WERI-Rb-1 (cell line): ENCODE measurements around the gene STK17B.

Experiments
- DNase-seq: peaks from one replicate; pipeline ENCODE4 v3.0.0-alpha.2; 2020
- H3K27ac ChIP-seq: fragments of 250-450 bp; sonication (Bioruptor Pico); 2 replicates; pipeline ENCODE4 v1.5.1; 2020; ENCODE audit warnings: mild to moderate bottlenecking, moderate library complexity
- H3K27me3 ChIP-seq: fragments of 250-450 bp; sonication (Bioruptor Pico); 2 replicates; pipeline ENCODE4 v1.5.1; 2021; ENCODE audit warnings: mild to moderate bottlenecking, low read depth, moderate library complexity; ENCODE audit not compliant: insufficient read depth, severe bottlenecking
- H3K36me3 ChIP-seq: fragments of 250-450 bp; sonication (Bioruptor Pico); 2 replicates; pipeline ENCODE4 v1.5.1; 2020; ENCODE audit warnings: mild to moderate bottlenecking, moderate library complexity
- H3K4me3 ChIP-seq: 2 replicates; pipeline ENCODE4 v1.5.1; 2011; ENCODE audit warnings: low read depth, mild to moderate bottlenecking, control low read depth, low read length
- H3K9me3 ChIP-seq: fragments of 250-450 bp; sonication (Bioruptor Pico); 2 replicates; pipeline ENCODE4 v1.5.1; 2021; ENCODE audit warnings: mild to moderate bottlenecking, moderate library complexity; ENCODE audit not compliant: severe bottlenecking
- TF ChIP-seq, protein P1 (sequence below): IDR thresholded peaks from 2 replicates; pipeline ENCODE4 v1.5.1; 2011; ENCODE audit warnings: low read depth, mild to moderate bottlenecking, control low read depth, inconsistent platforms, low read length

The STK17B gene

DNA sequence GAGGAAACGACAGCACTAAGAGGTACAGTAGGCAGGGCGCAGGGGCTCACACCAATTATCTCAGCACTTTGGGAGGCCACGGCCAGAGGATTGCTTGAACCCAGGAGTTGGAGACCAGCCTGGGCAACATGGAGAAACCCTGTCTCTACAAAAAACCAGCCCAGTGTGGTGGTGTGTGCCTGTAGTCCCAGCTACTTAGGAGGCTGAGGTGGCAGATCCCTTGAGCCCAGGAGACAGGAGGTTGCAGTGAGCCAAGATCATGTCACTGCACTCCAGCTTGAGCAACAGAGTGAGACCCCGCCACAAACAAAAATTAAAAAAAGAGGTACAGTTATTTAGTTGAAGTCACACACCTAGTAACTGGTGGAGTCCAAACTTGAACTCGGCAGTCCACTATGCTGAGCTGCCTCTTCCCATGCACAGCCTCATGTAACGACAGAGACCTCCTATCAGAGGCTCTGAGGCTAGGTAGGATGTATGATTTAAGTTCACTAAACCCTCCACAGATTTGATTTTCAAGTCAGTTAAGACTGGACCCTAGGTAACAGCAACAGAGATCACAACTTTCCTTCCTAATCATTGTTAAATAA is 8.7 kb downstream of the STK17B start:
- Histone ChIP-seq H3K27ac (no peak overlapping the region), H3K27me3 (no peaks in the 10 kb centered on the region), H3K36me3 (peaks cover 10% of the 10 kb centered on the region), H3K9me3 (no peaks in the 10 kb centered on the region), H3K4me3 (no peak overlapping the region)
- no peak for DNase-seq
- TF ChIP-seq, protein P1, sequence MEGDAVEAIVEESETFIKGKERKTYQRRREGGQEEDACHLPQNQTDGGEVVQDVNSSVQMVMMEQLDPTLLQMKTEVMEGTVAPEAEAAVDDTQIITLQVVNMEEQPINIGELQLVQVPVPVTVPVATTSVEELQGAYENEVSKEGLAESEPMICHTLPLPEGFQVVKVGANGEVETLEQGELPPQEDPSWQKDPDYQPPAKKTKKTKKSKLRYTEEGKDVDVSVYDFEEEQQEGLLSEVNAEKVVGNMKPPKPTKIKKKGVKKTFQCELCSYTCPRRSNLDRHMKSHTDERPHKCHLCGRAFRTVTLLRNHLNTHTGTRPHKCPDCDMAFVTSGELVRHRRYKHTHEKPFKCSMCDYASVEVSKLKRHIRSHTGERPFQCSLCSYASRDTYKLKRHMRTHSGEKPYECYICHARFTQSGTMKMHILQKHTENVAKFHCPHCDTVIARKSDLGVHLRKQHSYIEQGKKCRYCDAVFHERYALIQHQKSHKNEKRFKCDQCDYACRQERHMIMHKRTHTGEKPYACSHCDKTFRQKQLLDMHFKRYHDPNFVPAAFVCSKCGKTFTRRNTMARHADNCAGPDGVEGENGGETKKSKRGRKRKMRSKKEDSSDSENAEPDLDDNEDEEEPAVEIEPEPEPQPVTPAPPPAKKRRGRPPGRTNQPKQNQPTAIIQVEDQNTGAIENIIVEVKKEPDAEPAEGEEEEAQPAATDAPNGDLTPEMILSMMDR = no peak

DNA sequence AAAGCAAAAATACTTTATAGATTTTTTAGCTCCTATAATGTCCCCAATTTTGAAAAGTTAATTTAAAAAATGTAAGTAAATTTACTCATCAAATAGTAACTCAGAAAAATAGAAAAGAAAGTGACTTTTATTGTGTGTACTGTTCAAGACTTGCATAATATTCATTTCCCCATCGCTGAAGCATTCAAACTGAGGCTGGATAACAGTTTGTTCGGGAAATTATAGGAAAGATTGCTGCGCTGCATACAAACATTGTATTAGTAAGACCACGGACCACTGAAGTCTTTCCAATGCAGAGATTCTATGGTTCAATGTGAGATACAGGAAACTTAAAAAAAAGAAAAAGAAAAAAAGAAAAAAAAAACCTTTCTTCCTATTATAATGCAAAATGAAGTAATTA is 10.4 kb downstream of the STK17B start:
- Histone ChIP-seq H3K36me3 (peaks cover 10% of the 10 kb centered on the region), H3K27ac (no peak overlapping the region), H3K9me3 (no peaks in the 10 kb centered on the region), H3K27me3 (no peaks in the 10 kb centered on the region), H3K4me3 (no peak overlapping the region)
- DNase-seq = no peak
- TF ChIP-seq, protein P1 = no peak

DNA sequence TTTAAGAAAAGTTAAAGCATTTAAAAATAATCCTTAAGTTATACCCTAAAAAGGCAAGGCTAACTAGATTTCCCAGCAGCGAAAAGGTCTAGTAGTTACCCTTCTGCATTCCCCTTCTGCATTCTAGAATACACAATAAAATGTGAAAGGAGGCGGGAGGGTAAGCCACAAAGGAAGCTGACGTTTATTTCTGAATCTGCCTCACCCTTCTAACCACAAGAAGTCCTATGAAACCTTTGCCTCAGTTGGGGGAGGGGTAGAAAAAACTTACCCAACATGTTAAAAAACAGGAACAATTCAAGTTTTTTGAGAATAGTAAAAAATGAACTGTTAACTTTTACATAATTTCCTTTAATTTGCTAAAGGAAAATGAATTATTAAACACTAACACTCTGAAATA is 11.3 kb downstream of the STK17B start:
- H3K27me3 ChIP-seq = no peaks in the 10 kb centered on the region
- no peaks in the 10 kb centered on the region for H3K9me3 ChIP-seq
- DNase-seq = no peak
- no peak overlapping the region for H3K27ac ChIP-seq
- H3K36me3 ChIP-seq = peaks cover 10% of the 10 kb centered on the region
- TF ChIP-seq, protein P1 = no peak
- no peak overlapping the region for H3K4me3 ChIP-seq

DNA sequence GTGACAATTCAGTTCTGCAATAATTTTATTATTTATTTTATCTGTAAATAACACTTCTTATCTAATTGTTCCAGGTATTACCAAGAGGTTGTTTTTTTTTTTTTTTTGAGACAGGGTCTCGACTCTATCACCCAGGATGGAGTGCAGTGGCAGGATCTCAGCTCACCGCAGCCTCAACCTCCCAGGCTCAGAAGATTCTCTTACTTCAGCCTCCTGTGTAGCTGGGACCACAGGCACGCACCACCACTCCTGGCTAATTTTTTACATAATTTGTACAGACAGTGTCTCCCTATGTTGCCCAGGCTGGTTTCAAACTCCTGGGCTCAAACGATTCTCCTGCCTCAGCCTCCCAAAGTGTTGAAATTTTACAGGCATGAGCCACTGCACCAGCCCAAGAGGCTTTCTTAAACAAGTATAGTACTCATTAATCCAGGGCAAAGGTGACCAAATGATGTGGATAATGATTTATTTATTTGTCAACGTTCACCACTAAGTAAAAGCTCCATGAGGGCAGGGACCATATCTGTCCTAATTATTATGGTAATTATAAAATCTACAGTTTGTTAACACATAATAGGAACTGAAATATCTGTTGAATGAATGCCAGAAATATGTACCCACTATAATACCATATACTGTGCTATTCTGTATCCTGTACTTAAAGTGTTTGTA is 12.0 kb downstream of the STK17B start:
- TF ChIP-seq, protein P1 = no peak
- H3K4me3 ChIP-seq = no peak overlapping the region
- H3K36me3 ChIP-seq = peaks cover 10% of the 10 kb centered on the region
- no peaks in the 10 kb centered on the region for H3K9me3 ChIP-seq
- DNase-seq = no peak
- H3K27me3 ChIP-seq = no peaks in the 10 kb centered on the region
- no peak overlapping the region for H3K27ac ChIP-seq

DNA sequence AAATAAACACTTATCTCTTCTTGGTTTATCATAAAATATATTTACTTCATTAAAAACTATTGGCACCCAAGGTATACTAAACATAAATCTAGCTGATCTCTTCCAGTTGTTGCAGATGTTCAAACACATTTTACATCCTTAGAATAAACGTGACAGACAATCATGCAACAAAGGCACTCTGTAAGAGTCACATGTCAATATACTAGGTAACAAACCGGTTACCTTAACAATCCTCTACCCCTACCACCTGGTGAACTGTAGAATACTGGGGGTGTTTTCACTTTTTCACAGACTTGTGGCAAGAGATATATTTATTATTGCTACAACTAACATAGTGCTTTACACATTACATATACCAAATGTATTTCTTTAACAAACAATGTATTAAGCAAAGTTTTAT is 15.8 kb downstream of the STK17B start:
- H3K27me3 ChIP-seq = no peaks in the 10 kb centered on the region
- no peak for DNase-seq
- no peaks in the 10 kb centered on the region for H3K9me3 ChIP-seq
- H3K4me3 ChIP-seq = no peak overlapping the region
- H3K36me3 ChIP-seq = no peaks in the 10 kb centered on the region; the same call in 1 of the 2 replicates
- H3K27ac ChIP-seq = no peak overlapping the region
- TF ChIP-seq, protein P1 = no peak
